Measurements from ENCODE around the gene PALLD. TPM values are rescaled to one million over a fixed set of nuclear protein-coding genes. Genes with fewer than 3 reads are reported as not detected.

The PALLD gene
- total RNA-seq, 2 donors from 2014 or later = 11.3 to 49.1 TPM

DNA sequence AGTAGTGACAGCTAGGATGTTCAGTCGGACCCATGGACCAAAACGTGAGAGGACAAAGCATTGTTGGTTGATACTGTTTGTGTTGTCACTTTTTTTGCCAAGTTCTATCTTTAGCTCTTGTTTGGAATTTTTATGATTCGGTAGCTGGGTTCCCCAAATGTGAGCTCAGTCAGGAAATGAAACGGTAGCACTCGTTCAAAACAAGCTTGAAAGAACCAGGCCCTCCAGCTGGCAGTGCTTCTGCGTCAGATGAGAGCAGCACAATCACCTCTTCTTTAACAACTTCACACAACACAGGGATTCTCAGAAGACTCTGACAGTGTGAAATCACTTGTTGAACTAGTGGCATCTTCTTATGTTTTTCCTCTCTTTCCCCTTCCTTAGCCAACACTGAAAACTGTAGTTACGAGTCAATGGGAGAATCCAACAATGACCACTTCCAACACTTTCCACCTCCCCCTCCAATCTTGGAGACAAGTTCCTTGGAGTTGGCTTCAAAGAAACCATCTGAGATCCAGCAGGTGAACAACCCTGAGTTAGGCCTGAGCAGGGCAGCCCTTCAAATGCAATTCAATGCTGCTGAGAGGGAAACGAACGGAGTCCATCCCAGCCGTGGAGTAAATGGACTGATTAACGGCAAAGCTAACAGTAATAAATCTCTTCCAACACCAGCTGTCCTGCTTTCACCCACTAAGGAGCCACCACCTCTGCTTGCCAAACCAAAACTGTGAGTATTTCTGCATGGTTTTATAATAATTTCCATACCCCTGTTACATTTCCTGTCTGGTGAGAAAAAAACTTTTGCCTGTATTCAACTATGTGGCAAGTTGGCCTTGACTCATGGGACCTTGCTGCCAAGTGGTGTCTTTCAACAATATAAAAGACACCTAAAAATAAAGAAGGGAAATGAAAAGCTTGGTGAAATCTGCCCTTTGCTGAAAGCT is 214.6 kb downstream of the PALLD start:
- Mint-ChIP-seq H3K4me1 (no peaks in the 10 kb centered on the region), H3K27me3 (no peaks in the 10 kb centered on the region), H3K4me3 (no peak overlapping the region), H3K27ac (peak overlapping the region; percentile 31), H3K36me3 (ENCODE audit: low read depth) (no peaks in the 10 kb centered on the region), H3K9me3 (no peaks in the 10 kb centered on the region)
- peak; percentile 47 for ATAC-seq (replicated peaks)

DNA sequence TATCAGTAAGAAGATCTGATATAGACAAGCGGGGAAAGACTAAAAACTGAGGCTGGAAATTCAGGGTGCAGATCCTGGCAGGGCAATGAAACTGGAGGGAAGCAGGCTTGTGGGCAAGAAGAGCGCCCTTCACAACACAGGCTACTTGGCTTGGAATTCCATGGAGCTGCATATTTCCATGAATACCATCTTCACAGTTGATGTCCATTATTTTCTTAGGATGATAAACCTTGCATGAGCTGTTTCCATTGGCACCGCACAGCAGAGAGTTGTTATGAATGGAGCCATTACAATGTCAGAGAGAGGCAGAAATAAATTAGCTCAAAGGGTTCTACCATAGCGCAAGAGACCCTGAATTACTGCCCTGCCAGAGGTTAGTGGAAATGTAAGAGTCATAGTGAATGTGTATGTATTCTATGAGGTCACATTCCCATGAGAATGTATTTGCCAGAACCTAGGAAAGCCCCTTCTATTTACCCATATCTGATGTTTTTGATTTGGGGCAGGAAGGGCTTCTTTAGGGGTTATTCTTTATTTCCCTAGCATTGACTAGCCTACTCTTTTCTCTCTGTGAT is 215.6 kb downstream of the PALLD start:
- Mint-ChIP-seq H3K27ac (peak overlapping the region; percentile 31), H3K4me1 (no peaks in the 10 kb centered on the region), H3K9me3 (no peaks in the 10 kb centered on the region), H3K36me3 (ENCODE audit: low read depth) (no peaks in the 10 kb centered on the region), H3K27me3 (no peaks in the 10 kb centered on the region), H3K4me3 (no peak overlapping the region)
- no peak for ATAC-seq (replicated peaks)

DNA sequence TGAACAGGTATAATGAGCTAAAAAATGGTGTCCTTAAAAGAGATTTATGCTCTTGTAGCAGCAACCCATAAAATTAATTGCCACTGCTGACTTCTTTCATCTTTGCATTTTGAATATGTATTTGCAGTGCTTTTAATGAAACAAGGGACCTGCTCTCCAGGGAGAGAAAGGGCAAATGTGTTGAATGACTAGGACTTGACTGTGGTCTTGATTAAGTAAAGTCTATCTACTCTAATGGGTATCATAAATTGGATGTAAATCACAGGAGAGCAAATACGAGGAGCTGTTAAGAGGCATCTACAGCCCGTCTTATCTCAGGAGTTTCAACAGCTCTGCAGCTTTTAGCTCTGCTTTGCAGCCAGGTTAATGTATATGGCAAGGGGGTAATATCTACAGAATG is 216.4 kb downstream of the PALLD start:
- H3K36me3 Mint-ChIP-seq (ENCODE audit: low read depth) = no peaks in the 10 kb centered on the region
- H3K9me3 Mint-ChIP-seq = no peaks in the 10 kb centered on the region
- no peak overlapping the region for H3K27ac Mint-ChIP-seq
- no peaks in the 10 kb centered on the region for H3K4me1 Mint-ChIP-seq
- no peak for ATAC-seq (replicated peaks)
- H3K4me3 Mint-ChIP-seq = no peak overlapping the region
- no peaks in the 10 kb centered on the region for H3K27me3 Mint-ChIP-seq

DNA sequence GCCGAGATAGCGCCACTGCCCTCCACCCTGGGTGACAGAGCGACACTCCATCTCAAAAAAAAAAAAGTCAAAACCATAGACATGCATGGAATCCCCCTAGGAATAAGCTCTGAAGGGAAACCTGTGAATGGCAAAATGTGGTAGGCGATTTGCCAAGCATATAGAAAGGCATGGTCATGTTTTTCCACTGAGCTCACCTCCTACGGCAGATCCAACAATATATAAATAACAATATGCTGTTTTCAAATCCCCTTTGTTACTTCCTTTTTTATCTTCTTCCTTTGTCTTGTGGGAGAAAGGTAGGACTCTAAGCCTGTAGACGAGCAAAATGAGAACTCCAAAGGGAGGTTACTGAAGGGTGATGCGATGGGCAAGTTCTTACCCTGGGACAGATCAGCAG is 219.0 kb downstream of the PALLD start:
- H3K27ac Mint-ChIP-seq = no peak overlapping the region
- H3K27me3 Mint-ChIP-seq = peaks cover 8% of the 10 kb centered on the region
- ATAC-seq (replicated peaks) = no peak
- no peaks in the 10 kb centered on the region for H3K9me3 Mint-ChIP-seq
- no peak overlapping the region for H3K4me3 Mint-ChIP-seq
- no peaks in the 10 kb centered on the region for H3K36me3 Mint-ChIP-seq (ENCODE audit: low read depth)
- no peaks in the 10 kb centered on the region for H3K4me1 Mint-ChIP-seq

DNA sequence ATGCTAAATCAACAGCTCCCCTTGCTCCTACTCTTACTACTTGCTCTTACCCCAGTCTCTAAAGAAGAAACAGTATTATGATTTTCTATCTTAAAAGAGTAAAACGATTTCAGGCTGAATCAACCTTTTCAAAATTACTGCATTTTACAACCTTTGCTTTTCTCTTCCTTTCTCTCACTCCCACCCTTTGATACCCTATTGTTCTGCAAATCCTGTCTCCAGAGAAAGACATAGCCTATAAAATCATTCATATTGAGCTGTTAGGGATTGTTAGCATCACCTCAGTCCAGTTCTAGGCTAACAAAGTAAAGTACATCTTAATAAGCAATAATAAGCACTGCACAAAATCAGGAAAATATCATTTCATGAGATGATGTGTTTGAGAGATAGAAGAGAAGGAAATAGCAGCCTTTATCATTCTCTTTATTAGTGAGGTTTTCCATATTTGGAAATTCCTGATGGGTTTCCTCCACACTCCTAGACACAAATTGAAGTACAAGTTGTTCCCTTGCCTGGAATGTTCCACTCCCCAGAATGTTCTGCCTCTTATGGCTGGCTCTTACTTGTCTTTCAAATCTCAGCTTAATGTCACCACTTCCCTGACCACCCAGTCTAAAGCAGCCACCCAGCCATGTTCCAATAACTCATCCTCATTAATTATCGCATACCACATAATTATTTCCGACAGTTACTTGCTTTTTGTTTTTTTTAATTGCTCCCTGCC is 219.7 kb downstream of the PALLD start:
- no peak for ATAC-seq (replicated peaks)
- Mint-ChIP-seq H3K27me3 (peaks cover 9% of the 10 kb centered on the region), H3K4me1 (no peaks in the 10 kb centered on the region), H3K36me3 (ENCODE audit: low read depth) (no peaks in the 10 kb centered on the region), H3K27ac (no peak overlapping the region), H3K9me3 (no peaks in the 10 kb centered on the region), H3K4me3 (no peak overlapping the region)

DNA sequence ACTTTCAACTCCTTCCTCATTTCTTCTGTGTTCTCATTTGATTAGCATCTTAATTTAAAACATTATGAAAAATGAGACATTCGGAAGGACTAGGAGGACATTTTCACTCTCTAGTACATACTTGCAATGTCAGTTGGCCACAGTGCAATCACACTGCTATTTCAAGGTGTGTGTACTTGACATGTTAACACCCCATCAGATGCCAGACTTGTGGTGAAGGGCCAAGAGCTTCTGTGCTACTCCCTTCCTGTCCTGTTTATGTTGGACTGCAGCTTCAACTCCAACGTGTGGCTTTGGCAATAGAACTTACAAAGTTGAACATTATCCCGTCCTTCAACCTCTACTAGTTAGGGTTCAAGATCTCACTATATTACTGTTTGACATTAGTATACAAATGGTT is 221.0 kb downstream of the PALLD start:
- H3K4me3 Mint-ChIP-seq = no peak overlapping the region

DNA sequence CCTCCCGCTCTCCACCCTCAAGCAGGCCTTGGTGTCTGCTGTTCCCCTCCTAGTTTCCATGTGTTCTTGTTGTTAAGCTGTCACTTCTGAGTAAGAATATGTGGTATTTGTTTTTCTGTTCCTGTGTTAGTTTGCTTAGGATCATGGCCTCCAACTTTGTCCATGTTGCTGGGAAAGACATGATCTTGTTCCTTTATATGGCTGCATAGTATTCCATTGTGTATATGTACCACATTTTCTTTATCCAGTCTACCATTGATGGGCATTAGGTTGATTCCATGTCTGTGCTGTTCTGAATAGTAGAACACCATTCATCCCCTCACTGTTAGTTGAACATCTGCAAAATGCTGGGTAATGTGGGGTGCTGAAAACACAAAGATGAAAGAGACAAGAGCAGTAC is 222.9 kb downstream of the PALLD start:
- Mint-ChIP-seq H3K9me3 (peaks cover 4% of the 10 kb centered on the region), H3K4me1 (peaks cover 7% of the 10 kb centered on the region), H3K36me3 (ENCODE audit: low read depth) (no peaks in the 10 kb centered on the region), H3K4me3 (no peak overlapping the region), H3K27ac (no peak overlapping the region), H3K27me3 (peaks cover 19% of the 10 kb centered on the region)
- ATAC-seq (replicated peaks) = no peak

More for the DNA sequence above, 221.0 kb downstream of the PALLD start:
- Mint-ChIP-seq H3K9me3 (peaks cover 4% of the 10 kb centered on the region), H3K4me1 (peaks cover 4% of the 10 kb centered on the region), H3K27ac (no peak overlapping the region), H3K27me3 (peaks cover 14% of the 10 kb centered on the region), H3K36me3 (ENCODE audit: low read depth) (no peaks in the 10 kb centered on the region)
- ATAC-seq (replicated peaks) = no peak

DNA sequence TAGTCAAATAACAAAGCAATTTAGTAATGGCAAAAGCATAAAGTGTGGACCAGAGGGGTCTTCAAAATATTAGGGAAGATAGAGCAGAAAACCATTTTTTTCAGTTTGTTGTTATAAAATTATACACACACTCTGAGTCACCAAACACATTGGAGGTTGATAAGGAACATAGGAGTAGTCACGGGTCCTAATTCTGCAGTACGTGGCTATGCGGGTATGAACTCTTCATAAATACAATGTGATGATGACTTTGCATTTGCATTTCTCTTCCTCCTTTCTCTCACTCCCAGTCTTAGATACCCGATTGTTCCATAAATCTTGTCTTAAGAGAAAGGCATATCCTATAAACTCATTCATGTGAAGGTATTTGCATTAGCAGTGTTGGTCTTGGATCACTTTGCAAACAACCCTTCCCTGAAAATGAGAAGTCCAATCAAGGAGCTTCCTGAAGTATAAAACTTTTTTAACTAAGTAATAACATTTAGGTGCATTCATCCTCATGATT is 223.6 kb downstream of the PALLD start:
- no peak overlapping the region for H3K27ac Mint-ChIP-seq
- peaks cover 7% of the 10 kb centered on the region for H3K4me1 Mint-ChIP-seq
- H3K9me3 Mint-ChIP-seq = peaks cover 8% of the 10 kb centered on the region
- H3K4me3 Mint-ChIP-seq = no peak overlapping the region
- ATAC-seq (replicated peaks) = no peak
- no peaks in the 10 kb centered on the region for H3K36me3 Mint-ChIP-seq (ENCODE audit: low read depth)
- peaks cover 22% of the 10 kb centered on the region for H3K27me3 Mint-ChIP-seq

DNA sequence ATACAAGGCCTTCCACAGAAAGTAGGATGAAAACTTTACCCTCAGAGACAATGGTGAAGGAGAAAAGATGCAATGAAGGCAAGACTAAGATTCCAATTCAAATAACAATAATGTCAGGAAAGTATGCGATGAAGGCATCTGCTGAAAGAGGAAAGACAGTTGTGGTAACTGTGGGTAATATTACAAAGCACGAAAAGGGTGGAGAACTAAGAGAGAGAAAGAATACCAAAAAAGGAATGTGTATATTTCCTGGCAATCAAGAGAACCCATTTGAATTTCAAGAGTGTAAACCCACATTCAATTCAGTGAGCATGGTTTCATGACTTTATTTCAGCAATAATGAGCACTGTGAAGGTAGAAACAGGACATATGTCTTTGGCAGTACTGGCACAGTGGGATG is 225.5 kb downstream of the PALLD start:
- no peaks in the 10 kb centered on the region for H3K36me3 Mint-ChIP-seq (ENCODE audit: low read depth)
- H3K4me3 Mint-ChIP-seq = peak overlapping the region; percentile 2
- peaks cover 11% of the 10 kb centered on the region for H3K9me3 Mint-ChIP-seq
- H3K27ac Mint-ChIP-seq = no peak overlapping the region
- H3K27me3 Mint-ChIP-seq = peaks cover 27% of the 10 kb centered on the region
- peaks cover 7% of the 10 kb centered on the region for H3K4me1 Mint-ChIP-seq
- peak; percentile 18 for ATAC-seq (replicated peaks)

DNA sequence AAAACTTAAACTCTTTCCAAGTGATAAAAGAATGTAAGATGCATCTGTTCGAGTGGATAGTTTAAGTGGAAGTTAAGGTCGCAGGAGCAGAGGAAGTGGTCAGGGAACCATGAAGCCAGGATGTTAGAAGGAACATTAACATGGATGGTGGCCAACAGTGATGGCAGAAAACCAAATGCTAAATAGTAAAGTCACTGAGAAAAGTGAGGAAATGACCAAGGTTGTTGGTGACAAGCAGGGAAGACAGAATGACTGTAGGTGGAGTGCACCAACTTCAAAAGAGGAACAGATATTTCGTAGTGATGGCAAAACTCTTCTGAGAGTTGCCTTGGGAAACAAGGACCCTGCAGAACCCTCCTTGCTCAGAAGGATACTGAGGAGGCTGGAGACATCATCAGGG is 226.2 kb downstream of the PALLD start:
- H3K27ac Mint-ChIP-seq = no peak overlapping the region
- peaks cover 11% of the 10 kb centered on the region for H3K9me3 Mint-ChIP-seq
- peak overlapping the region; percentile 2 for H3K4me3 Mint-ChIP-seq
- H3K36me3 Mint-ChIP-seq (ENCODE audit: low read depth) = no peaks in the 10 kb centered on the region
- H3K4me1 Mint-ChIP-seq = peaks cover 7% of the 10 kb centered on the region
- ATAC-seq (replicated peaks) = peak; percentile 16
- H3K27me3 Mint-ChIP-seq = peaks cover 27% of the 10 kb centered on the region

DNA sequence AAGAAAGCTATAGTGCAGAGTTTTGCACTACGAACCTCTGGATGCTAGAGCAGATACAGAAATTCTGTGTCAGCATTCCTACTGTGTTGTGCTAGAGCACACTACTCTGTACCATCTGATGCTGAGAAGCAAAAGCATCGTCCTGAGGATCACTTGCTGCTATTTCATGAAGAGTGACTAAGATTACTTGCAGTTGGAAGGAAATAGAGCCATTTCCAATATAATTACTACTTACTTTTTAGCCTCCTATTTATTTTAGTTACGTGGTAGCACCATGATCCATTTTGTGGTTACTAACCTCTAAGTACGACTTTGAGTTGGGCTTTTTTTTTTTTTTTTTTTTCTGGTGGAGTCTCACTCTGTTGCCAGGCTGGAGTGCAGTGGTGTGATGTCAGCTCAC is 226.7 kb downstream of the PALLD start:
- Mint-ChIP-seq H3K36me3 (ENCODE audit: low read depth) (no peaks in the 10 kb centered on the region), H3K4me3 (no peak overlapping the region), H3K4me1 (peaks cover 7% of the 10 kb centered on the region), H3K9me3 (peaks cover 11% of the 10 kb centered on the region), H3K27me3 (peaks cover 29% of the 10 kb centered on the region), H3K27ac (no peak overlapping the region)
- peak; percentile 45 for ATAC-seq (replicated peaks)

DNA sequence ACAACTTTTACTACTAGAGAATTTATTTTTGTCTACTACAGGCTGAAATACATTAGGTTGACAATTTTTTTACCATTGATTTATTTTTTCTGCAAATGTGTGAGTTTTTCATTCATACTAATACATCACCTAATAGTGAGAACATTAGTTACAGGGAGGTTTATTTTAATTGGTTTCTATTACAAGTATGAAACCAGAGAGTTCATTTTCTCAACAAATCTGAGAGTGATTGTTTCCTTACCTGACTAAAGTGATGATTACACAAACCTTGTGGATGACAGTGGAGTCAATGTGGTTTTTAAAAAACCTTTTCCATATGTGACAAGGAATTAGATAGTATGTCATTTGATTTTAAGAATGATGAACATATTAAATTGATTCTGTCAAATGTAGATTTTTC is 227.4 kb downstream of the PALLD start:
- Mint-ChIP-seq H3K4me3 (no peak overlapping the region), H3K9me3 (peaks cover 11% of the 10 kb centered on the region), H3K36me3 (ENCODE audit: low read depth) (no peaks in the 10 kb centered on the region), H3K4me1 (peaks cover 7% of the 10 kb centered on the region), H3K27me3 (peaks cover 33% of the 10 kb centered on the region), H3K27ac (peak overlapping the region; percentile 55)
- ATAC-seq (replicated peaks) = peak; percentile 27

DNA sequence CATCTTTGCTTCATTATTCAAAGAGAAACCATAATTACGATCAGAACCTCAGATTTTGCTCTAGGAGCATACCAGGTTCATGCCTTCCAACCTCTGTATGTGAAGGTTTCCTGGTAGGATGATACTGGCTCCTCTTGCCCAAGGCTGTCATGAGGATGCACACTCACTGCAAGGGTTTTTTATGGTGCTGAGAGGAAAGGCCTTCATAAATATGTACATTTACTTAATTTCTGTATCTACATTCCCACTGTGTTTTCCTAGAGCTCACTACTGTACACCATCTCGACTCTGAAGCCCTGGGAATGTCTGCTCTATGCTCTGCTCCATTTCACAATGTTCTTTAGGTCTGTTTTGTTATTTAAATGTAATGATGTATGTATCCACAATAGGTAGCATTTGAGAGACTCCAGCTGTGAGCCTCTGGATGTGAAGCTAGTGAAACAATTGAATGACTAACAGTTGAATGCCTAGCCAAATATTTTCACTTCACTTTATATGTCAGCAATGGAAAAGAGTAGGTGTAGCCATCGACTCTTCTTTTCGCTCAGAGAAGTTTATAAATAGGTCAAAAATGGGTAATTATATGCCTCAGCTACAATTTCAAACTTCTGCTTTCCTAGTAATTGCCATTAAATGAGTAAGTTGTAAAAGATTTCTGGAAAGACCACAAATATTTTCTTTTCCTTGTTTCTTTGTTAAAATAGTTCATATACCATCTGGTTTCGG is 228.0 kb downstream of the PALLD start:
- Mint-ChIP-seq H3K4me3 (peak overlapping the region; percentile 37), H3K4me1 (peaks cover 7% of the 10 kb centered on the region), H3K9me3 (peaks cover 11% of the 10 kb centered on the region), H3K27ac (peak overlapping the region; percentile 55), H3K36me3 (ENCODE audit: low read depth) (no peaks in the 10 kb centered on the region), H3K27me3 (peaks cover 35% of the 10 kb centered on the region)
- ATAC-seq (replicated peaks) = peak; percentile 70

DNA sequence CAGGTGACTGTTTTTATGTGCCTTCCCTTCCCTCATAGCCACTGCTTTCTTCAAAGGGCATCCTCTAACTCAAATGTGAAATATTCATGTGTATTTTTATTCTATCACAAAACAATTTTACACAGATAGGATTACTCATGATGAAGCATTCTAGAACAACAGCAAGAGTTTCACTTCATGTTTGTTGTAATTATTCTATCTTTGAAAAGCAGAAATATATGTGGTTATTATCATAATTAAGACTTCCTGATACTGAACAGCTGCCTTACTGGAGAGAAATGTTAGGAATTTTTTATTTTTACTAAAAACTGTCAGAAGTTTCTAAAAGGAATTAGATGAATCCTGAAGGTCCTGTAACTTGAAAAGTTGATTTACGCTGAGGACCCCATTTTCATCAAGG is 229.1 kb downstream of the PALLD start:
- Mint-ChIP-seq H3K36me3 (ENCODE audit: low read depth) (no peaks in the 10 kb centered on the region), H3K27ac (no peak overlapping the region), H3K27me3 (peaks cover 38% of the 10 kb centered on the region), H3K9me3 (peaks cover 11% of the 10 kb centered on the region), H3K4me3 (no peak overlapping the region), H3K4me1 (peaks cover 7% of the 10 kb centered on the region)
- no peak for ATAC-seq (replicated peaks)

Data from activated T-helper 17 cell treated with anti-CD3 and anti-CD28 coated beads, Interleukin-2, amount 50 U/mL, for 72 hours (primary cell).